HL-60/S4 treated with phorbol 12-myristate 13-acetate at 8.2 ng/mL for 4 days and 3 days (cell line): ENCODE measurements around the gene CTNNA3.

Experiments
- in situ Hi-C: fragments of 300-500 bp; cut with MboI; formaldehyde crosslinking; loops from 2 replicates; pipeline ENCODE4 v1.15.0; 2022; ENCODE audit warnings: low sequenced_read_pairs

Gene CTNNA3

GRCh38 chr10:67156239-67156638 lies 539.8 kb downstream of the CTNNA3 start:
- in situ Hi-C loops, result no loop called here

DNA sequence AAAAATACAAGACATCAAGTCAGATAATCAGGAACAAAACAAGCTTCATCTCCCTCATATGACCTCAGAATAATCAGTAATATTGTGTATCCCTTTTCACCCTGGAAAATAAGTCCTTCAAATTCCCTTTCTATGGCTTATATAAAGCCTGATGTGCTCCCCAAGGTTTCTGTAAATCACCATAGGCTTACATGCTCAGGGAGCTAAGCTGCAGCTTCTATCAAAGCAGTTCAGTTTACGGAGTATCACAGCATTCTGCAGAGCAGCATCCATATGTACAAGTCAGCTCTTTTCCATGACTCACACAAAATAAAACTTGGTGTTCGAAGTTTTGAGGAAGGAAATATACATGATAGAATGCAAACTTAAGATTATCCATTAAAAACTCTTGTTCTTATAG lies 544.5 kb downstream of the CTNNA3 start:
- in situ Hi-C loops, result no loop called here

DNA sequence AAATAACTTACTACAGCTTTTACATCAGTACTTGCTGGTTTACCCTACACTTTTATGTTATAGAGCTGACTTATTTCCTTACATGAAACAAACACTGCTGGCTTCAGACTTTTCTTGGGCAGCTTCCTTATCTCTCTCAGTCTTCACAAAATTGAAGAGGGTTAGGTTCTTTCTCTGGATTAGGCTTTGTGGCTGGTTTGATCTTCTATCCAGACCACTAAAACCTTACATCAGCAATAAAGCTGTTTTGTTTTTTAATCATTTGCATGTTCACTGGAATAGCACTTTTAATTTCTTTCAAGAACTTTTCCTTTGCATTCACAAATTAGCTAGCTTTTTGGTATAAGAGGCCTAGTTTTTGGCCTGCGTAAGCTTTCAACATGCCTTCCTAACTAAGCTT lies 551.5 kb downstream of the CTNNA3 start:
- in situ Hi-C loops, result no loop called here

DNA sequence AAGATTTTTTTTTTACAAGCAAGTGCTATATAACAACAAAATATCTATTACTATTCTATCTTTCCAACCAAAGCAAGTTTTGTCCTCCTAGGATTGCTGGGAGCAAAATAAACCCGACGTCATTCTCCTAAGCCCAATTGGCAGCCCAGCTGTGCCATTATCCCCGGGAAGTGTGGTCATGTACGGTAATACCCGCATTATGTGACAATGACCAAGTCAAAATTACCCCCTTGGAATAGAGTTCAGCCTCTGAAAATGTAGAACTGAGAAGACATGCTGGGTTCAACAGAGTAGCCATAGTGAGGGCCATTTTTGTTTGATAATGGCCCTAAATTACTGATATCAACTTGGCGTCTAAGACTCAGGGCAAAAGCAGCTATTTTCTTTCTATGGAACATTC lies 554.7 kb downstream of the CTNNA3 start:
- in situ Hi-C loops, result no loop called here

GRCh38 chr10:67140641-67141040 lies 555.4 kb downstream of the CTNNA3 start:
- in situ Hi-C loops, result no loop called here

DNA sequence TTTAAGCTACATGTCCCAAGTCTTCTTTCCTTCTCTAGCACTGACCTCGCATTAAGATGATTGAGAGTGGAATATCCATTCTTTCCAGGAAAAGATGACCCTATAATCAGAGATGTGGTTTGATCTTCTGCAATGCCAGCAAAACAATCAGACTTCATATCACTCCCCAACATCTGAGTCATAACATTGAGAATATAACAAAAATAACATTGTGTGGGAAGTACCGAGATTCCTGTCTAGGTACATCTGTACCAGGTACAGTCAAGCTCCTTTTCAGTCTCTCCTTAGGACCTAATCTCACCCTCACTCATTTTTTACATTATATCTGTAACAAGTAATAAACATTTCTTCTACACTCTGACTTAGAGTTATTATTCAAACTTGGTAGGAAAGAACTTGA lies 568.6 kb downstream of the CTNNA3 start:
- in situ Hi-C loops, result no loop called here

GRCh38 chr10:67119651-67120050 lies 576.3 kb downstream of the CTNNA3 start:
- in situ Hi-C loops, result no loop called here

DNA sequence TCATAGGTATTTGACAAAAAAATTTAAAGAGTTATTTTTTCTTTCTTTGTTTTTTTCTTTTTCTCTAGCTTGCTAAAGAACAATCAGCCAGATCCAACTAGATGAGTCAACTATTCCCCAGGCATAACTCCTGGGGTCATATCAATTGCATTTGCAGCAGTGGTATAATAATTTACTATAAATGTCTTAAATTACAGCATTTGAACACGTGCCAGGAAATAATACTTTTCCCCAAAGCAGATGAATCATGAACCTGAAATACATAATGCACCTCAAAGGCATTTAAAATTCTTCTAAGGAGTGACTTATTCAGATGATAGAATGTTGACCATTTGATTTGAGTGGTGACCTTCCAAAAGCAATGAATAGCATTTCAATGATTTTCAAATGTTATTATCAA lies 580.0 kb downstream of the CTNNA3 start:
- in situ Hi-C loops, result no loop called here

DNA sequence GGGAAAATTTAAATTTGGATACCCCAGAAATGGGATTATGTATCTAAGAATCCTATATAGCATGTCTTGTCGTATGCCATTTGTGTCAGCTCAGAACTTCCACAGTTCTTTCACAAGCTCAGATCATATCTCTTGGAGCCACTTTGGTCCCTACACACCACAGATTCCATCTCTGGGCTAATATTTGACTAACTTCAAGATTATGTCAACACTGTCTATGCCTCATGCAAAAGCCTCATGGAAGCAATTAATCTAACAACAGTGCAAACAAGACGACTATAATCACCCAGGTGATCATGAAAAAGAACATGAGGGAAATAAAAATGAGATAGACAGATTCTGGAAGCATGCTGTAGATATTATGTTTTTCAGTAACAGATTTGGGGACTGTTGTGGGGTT lies 581.0 kb downstream of the CTNNA3 start:
- in situ Hi-C loops, result no loop called here

GRCh38 chr10:67112765-67113164 lies 583.2 kb downstream of the CTNNA3 start:
- in situ Hi-C loops, result no loop called here

GRCh38 chr10:67110286-67110685 lies 585.7 kb downstream of the CTNNA3 start:
- in situ Hi-C loops, result no loop called here

DNA sequence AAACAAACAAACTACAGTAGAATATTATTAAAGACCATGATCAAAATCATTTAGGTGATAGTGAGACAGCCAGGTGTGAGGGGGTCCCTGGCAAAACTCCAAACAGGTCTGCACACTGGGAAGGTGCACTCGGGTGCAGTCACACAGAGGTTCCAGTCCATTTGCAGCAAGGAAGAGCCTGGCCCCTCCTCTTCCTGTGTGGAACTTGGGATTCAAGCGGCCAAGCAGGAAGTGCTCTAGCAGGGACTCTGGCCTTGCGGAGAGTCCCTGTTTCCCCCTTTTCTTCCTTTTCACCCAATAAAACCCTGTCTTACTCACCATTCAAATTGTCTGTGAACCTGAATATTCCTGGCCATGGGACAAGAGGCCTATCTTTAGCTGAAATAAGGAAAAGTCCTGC lies 588.3 kb downstream of the CTNNA3 start:
- in situ Hi-C loops, result no loop called here

- in situ Hi-C loops, result no loop called here
Measured at GRCh38 chr10:67100951-67101350, 595.0 kb downstream of the CTNNA3 start.

GRCh38 chr10:67098461-67098860 lies 597.5 kb downstream of the CTNNA3 start:
- in situ Hi-C loops, result no loop called here

DNA sequence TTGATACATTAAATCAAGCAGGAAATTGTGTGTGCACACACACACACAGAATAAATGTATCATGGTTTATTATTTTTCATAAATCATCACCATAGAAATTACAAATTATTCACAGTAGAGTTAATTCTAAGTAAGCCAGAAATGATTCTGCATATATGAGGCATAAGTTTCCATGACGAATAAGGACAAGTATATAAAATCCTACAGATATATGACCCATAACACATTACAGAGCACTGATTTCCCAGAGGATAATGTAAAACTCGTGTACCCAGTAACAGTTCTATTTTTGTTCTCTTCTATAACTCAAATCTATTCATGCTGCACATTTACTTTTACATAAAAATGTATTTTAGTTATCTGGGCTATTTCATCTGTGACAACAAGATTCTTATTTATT lies 600.5 kb downstream of the CTNNA3 start:
- in situ Hi-C loops, result no loop called here

- in situ Hi-C loops, result no loop called here
Measured at GRCh38 chr10:67088036-67088435, 608.0 kb downstream of the CTNNA3 start.

DNA sequence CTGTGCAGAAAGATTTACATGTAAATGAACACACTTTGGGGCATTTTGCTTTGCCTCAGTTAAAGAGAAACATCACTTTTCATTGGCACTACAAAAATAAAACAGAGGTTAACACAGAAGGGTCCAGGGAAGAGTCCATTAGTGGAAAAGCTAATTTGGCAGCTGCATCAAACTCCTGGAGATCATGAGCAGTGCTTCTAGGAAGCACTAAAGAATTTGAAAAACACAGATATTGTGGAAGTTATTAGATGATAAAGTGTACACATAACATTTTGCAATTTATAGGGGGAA lies 608.9 kb downstream of the CTNNA3 start:
- in situ Hi-C loops, result no loop called here

GRCh38 chr10:67086327-67087134 lies 609.5 kb downstream of the CTNNA3 start:
- in situ Hi-C loops, result no loop called here

GRCh38 chr10:67079126-67079525 lies 616.9 kb downstream of the CTNNA3 start:
- in situ Hi-C loops, result no loop called here

DNA sequence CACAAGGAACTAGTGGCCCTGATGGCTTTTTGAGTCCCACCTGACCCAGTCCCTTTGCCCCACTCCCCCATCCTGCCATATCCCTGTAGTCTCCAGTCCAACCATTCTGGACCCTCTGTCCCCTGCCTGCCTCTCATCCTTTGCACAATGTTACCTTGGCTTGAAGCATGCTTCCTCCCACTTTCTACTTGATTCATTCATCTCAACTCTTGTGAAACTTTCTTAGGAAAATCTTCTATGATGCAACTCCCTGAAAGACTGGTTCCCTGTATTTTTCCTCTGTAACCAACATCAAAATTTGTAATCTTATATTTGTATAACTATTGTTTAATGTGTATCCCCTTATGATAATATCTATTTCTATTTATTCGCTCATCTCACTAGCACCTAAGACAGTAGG lies 618.6 kb downstream of the CTNNA3 start:
- in situ Hi-C loops, result no loop called here

DNA sequence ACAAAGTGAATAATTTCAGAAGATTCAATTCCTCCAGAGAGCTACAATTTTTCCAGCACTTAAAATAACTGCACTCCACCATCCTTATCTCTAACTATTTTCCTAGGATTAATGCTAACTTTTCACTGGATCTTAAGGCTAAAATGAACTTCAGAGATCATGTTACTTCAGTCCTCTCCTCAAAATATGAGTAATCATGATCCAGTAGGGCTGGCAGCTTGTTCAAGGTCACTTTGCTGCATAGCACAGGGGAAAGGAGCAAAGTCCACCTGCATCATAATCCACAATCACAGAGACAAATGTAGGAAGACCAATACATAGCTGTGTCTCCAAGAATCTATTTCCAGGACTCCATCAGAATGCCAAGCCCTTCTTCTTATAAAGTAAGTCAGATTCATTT lies 619.9 kb downstream of the CTNNA3 start:
- in situ Hi-C loops, result no loop called here

- in situ Hi-C loops, result no loop called here
Measured at GRCh38 chr10:67075491-67075971, 620.5 kb downstream of the CTNNA3 start.

DNA sequence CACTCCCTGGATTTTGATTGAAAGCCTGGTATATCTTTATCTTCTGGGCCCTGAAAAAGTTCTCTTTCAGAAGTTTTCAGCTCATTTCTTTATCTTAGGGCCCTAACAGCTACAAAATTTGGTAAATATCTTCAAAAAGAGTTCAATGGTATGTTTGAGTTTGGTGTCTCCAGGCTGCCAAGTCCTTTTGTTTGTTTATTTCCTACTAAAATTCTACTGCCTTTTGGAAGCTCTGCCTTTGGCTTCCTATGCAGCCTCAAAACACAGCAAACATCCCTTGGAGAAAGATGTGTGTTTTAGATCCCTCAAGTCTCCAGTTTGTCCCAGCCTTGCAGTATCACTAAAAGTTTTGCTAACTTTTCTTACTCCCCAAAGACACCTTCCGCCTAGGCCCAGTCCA lies 623.3 kb downstream of the CTNNA3 start:
- in situ Hi-C loops, result no loop called here
